SK-N-SH (cell line): ENCODE data around the gene ERVFRD-1. TPM values are rescaled to one million over a fixed set of nuclear protein-coding genes. Genes with fewer than 3 reads are reported as not detected.

Experiments
- polyA plus RNA-seq, 3 experiments: library from polyadenylated mRNA; depleted of rRNA; stranded (reverse); fragments of >200 nt; gene quantifications; 2 replicates each; pipeline ENCODE4 v1.2.3, GENCODE V29; 2012
- small RNA-seq, 7 experiments: library from RNA; depleted of rRNA; stranded (forward); fragments of <200 nt; gene quantifications; one replicate each; pipeline ENCODE3, GENCODE V24; 2012

Gene ERVFRD-1
- polyA plus RNA-seq, 1 of the 3 experiments (the other 2 are of a cell fraction), result not detected

Small RNA genes within 50 kb of the gene (small RNA-seq; reads per million reads assigned to genes)
- gene AL136139.1, result 0 reads per million in 7 experiments

Other genes starting within 250 kb of the ERVFRD-1 start
- gene GCM2, start 229.7 kb downstream of the ERVFRD-1 start, polyA plus RNA-seq (2012; rRNA removed), result not detected in 2 replicates
- 0.82 and 1.5 TPM in 2 replicates for gene SYCP2L, start 224.7 kb downstream of the ERVFRD-1 start, polyA plus RNA-seq (2012; rRNA removed)
- 0.39 and 0.49 TPM in 2 replicates for gene ELOVL2, start 67.4 kb downstream of the ERVFRD-1 start, polyA plus RNA-seq (2012; rRNA removed)
- gene SMIM13, start 17.9 kb downstream of the ERVFRD-1 start, polyA plus RNA-seq (2012; rRNA removed), result 2.1 and 2.7 TPM in 2 replicates
- 7.4 and 9.9 TPM in 2 replicates for gene NEDD9, start 120.9 kb upstream of the ERVFRD-1 start, polyA plus RNA-seq (2012; rRNA removed)